Stomach (tissue), 9 donors: ENCODE data around the gene ADD2. TPM values are rescaled to one million over a fixed set of nuclear protein-coding genes. Genes with fewer than 3 reads are reported as not detected.

Experiments used
- DNase-seq, 2 donors: peaks; one replicate each; pipeline versions ENCODE4 v3.0.0 to v3.0.0-alpha.2; 2013 to 2019
- H3K27ac ChIP-seq, 5 donors: fragments of 200-600 bp in 4 of 5; sonication (generic) in 4 of 5; one replicate each; pipeline ENCODE4 v1.5.1; 2013 to 2019; ENCODE audit warnings: mild to moderate bottlenecking in 1 of 5, moderate library complexity in 1 of 5
- H3K27me3 ChIP-seq, 3 donors: fragments of 200-600 bp; sonication (generic); one replicate each; pipeline ENCODE4 v1.5.1; 2017 to 2019; ENCODE audit warnings: mixed run types in 1 of 3
- H3K36me3 ChIP-seq, 4 donors: fragments of 200-600 bp; sonication (generic); 1 replicate in 3 of 4; 2 replicates in 1 of 4; pipeline ENCODE4 v1.5.1; 2016 to 2019
- H3K4me1 ChIP-seq, 4 donors: fragments of 200-600 bp; sonication (generic); one replicate each; pipeline ENCODE4 v1.5.1; 2016 to 2019
- H3K4me3 ChIP-seq, 4 donors: fragments of 200-600 bp; sonication (generic) in 3 of 4; one replicate each; pipeline ENCODE4 v1.5.1; 2016 to 2019; ENCODE audit warnings: mild to moderate bottlenecking in 1 of 4
- H3K9me3 ChIP-seq, 4 donors: fragments of 200-600 bp; sonication (generic); one replicate each; pipeline ENCODE4 v1.5.1; 2016 to 2019
- CTCF ChIP-seq, 7 experiments: fragments of 450-650 bp in 4 of 7; fragments of 200-600 bp in 3 of 7; sonication (generic) in 3 of 7; IDR thresholded peaks; one replicate each; pipeline ENCODE4 v1.5.1; 2016 to 2019; ENCODE audit warnings: antibody characterized with exemption in 7 of 7, control low read depth in 2 of 7, mild to moderate bottlenecking in 1 of 7
- EP300 ChIP-seq: sonication (generic); formaldehyde crosslinking; IDR thresholded peaks from one replicate; pipeline ENCODE4 v1.6.1; 2017; ENCODE audit warnings: antibody characterized with exemption
- POLR2A ChIP-seq, 4 donors: fragments of 450-650 bp; IDR thresholded peaks; one replicate each; pipeline ENCODE4 v1.6.1; 2016; ENCODE audit warnings: antibody characterized with exemption in 4 of 4, control low read depth in 2 of 4, mild to moderate bottlenecking in 1 of 4, moderate library complexity in 1 of 4
- POLR2AphosphoS5 ChIP-seq, 3 donors: sonication (generic); formaldehyde crosslinking; IDR thresholded peaks; one replicate each; pipeline ENCODE4 v1.6.1; 2016; ENCODE audit warnings: antibody characterized with exemption in 3 of 3
- WGBS, 5 donors: extraction: QIAGEN DNeasy Blood & Tissue Kit in 3 of 5; methylation state at CpG; one replicate each; pipeline versions ENCODE4 v1.1.5 to v1.1.7; 2013 to 2018; 5-methylcytosine and 5-hydroxymethylcytosine counted together
- intact Hi-C: fragments of 100-400 bp; cut with DNase I; formaldehyde crosslinking; loops from one replicate; pipeline ENCODE4 v1.15.1; 2023; ENCODE audit warnings: low total_unique reads
- polyA plus RNA-seq, 3 donors: library from polyadenylated mRNA; stranded (reverse); fragments of 200-250 nt; gene quantifications; one replicate each; pipeline ENCODE4 v1.2.3, GENCODE V29; 2013
- total RNA-seq, 5 donors: library from RNA; depleted of rRNA; stranded (reverse); fragments of >200 nt; gene quantifications; one replicate each; pipeline versions ENCODE4 v1.1.0 to v1.2.3, GENCODE V29; 2014 to 2016
- donor health status: healthy with polysubstance abuse.
- donor health status: Bipolar disorder and iron deficiency.
- donor health status: healthy.

The ADD2 gene
- total and polyA plus RNA-seq, 8 donors, result 0.12 to 5.5 (median 1.5) TPM; not detected in 2

- TF ChIP-seq POLR2AphosphoS5 (IDR thresholded peaks at IDR 0.05) (no peak), CTCF (IDR thresholded peaks at IDR 0.05) (no peak), POLR2A (IDR thresholded peaks at IDR 0.05) (no peak), EP300 (no peak)
- WGBS, 5 donors, result 57 to 94% (median 83%) methylated on average over 1 of the region's 1 CpG
- intact Hi-C loops, result no loop called here
- no peak overlapping the region for H3K27ac ChIP-seq
- no peak for DNase-seq
- H3K4me1 ChIP-seq, result no peaks in the 10 kb centered on the region
- H3K9me3 ChIP-seq, result no peaks in the 10 kb centered on the region
- H3K4me3 ChIP-seq, result no peak overlapping the region
- no peaks in the 10 kb centered on the region for H3K27me3 ChIP-seq
- no peaks in the 10 kb centered on the region for H3K36me3 ChIP-seq
Measured at GRCh38 chr2:70711191-70711590, 56.8 kb downstream of the ADD2 start.

- intact Hi-C loops, result no loop called here
- Histone ChIP-seq H3K27me3 (no peaks in the 10 kb centered on the region), H3K4me3 (no peak overlapping the region), H3K9me3 (no peaks in the 10 kb centered on the region), H3K36me3 (no peaks in the 10 kb centered on the region), H3K27ac (no peak overlapping the region), H3K4me1 (no peaks in the 10 kb centered on the region)
- DNase-seq, result peak in 1 of 2 donors; percentile 16
- TF ChIP-seq EP300 (no peak), CTCF (IDR thresholded peaks at IDR 0.05) (no peak), POLR2A (IDR thresholded peaks at IDR 0.05) (no peak), POLR2AphosphoS5 (IDR thresholded peaks at IDR 0.05) (no peak)
- WGBS, 5 donors, result 69 to 96% (median 90%) methylated on average over 2 to 3 of the region's 3 CpGs
Measured at GRCh38 chr2:70710038-70710690, 57.8 kb downstream of the ADD2 start.

GRCh38 chr2:70709275-70710037, 58.5 kb downstream of the ADD2 start:
- Histone ChIP-seq H3K27me3 (no peaks in the 10 kb centered on the region), H3K4me1 (no peaks in the 10 kb centered on the region), H3K27ac (no peak overlapping the region), H3K36me3 (no peaks in the 10 kb centered on the region), H3K9me3 (no peaks in the 10 kb centered on the region), H3K4me3 (no peak overlapping the region)
- DNase-seq, result peak in 1 of 2 donors; percentile 31
- 76 to 87% (median 84%) methylated on average over 9 of the region's 9 CpGs for WGBS, 5 donors
- no peak for TF ChIP-seq EP300
- TF ChIP-seq CTCF (IDR thresholded peaks at IDR 0.05), result no peak
- intact Hi-C loops, result no loop called here

GRCh38 chr2:70708376-70709199, 59.4 kb downstream of the ADD2 start:
- intact Hi-C loops, result no loop called here
- no peak overlapping the region for H3K4me3 ChIP-seq
- no peaks in the 10 kb centered on the region for H3K4me1 ChIP-seq
- H3K27ac ChIP-seq, result no peak overlapping the region
- H3K9me3 ChIP-seq, result no peaks in the 10 kb centered on the region
- DNase-seq, result no peak
- no peaks in the 10 kb centered on the region for H3K36me3 ChIP-seq
- H3K27me3 ChIP-seq, result no peaks in the 10 kb centered on the region
- no peak for TF ChIP-seq CTCF (IDR thresholded peaks at IDR 0.05)
- no peak for TF ChIP-seq POLR2AphosphoS5 (IDR thresholded peaks at IDR 0.05)
- TF ChIP-seq EP300, result no peak
- no peak for TF ChIP-seq POLR2A (IDR thresholded peaks at IDR 0.05)
- 67 to 81% (median 79%) methylated on average over 3 of the region's 3 CpGs for WGBS, 5 donors
